GM19452 (cell line): ENCODE data around the gene ZHX3.

Source experiments
- ATAC-seq: cut with Tn5 transposase; IDR thresholded peaks from one replicate; pipeline ENCODE4 v1.9.1; 2021; ENCODE audit not compliant: unreplicated experiment

ZHX3 gene

GRCh38 chr20:41300886-41301285 lies 16.6 kb downstream of the ZHX3 start:
- ATAC-seq = no peak

GRCh38 chr20:41300383-41300782 lies 17.1 kb downstream of the ZHX3 start:
- ATAC-seq = no peak

GRCh38 chr20:41299899-41300298 lies 17.6 kb downstream of the ZHX3 start:
- ATAC-seq = no peak

- ATAC-seq = no peak
Measured at GRCh38 chr20:41293269-41294037, 24.1 kb downstream of the ZHX3 start.

- ATAC-seq = no peak
Measured at GRCh38 chr20:41290804-41291389, 26.6 kb downstream of the ZHX3 start.

GRCh38 chr20:41287327-41287726 lies 30.2 kb downstream of the ZHX3 start:
- ATAC-seq = no peak

GRCh38 chr20:41286240-41286851 lies 31.2 kb downstream of the ZHX3 start:
- no peak for ATAC-seq

- no peak for ATAC-seq
Measured at GRCh38 chr20:41279546-41280225, 37.8 kb downstream of the ZHX3 start.

- no peak for ATAC-seq
Measured at GRCh38 chr20:41278936-41279335, 38.6 kb downstream of the ZHX3 start.

GRCh38 chr20:41277049-41277448 lies 40.5 kb downstream of the ZHX3 start:
- ATAC-seq = no peak

- ATAC-seq = no peak
Measured at GRCh38 chr20:41276317-41276751, 41.2 kb downstream of the ZHX3 start.

GRCh38 chr20:41275301-41275731 lies 42.2 kb downstream of the ZHX3 start:
- no peak for ATAC-seq

GRCh38 chr20:41274152-41274551 lies 43.4 kb downstream of the ZHX3 start:
- ATAC-seq = no peak

GRCh38 chr20:41273445-41273844 lies 44.1 kb downstream of the ZHX3 start:
- no peak for ATAC-seq

GRCh38 chr20:41272339-41272738 lies 45.2 kb downstream of the ZHX3 start:
- ATAC-seq = no peak

- no peak for ATAC-seq
Measured at GRCh38 chr20:41268917-41269652, 48.4 kb downstream of the ZHX3 start.

GRCh38 chr20:41268402-41268801 lies 49.1 kb downstream of the ZHX3 start:
- no peak for ATAC-seq

GRCh38 chr20:41265938-41266337 lies 51.6 kb downstream of the ZHX3 start:
- no peak for ATAC-seq

GRCh38 chr20:41264819-41265218 lies 52.7 kb downstream of the ZHX3 start:
- no peak for ATAC-seq

GRCh38 chr20:41261790-41262717 lies 55.5 kb downstream of the ZHX3 start:
- no peak for ATAC-seq
